Loucy (cell line): Measurements from ENCODE around the gene SHISAL1.

ENCODE experiments used
- H2AFZ ChIP-seq: fragments of 200-600 bp; sonication (generic); 2 replicates; pipeline ENCODE4 v1.6.0; 2016; ENCODE audit warnings: antibody characterized with exemption, mild to moderate bottlenecking, low read length, moderate library complexity
- H3F3A ChIP-seq: fragments of 200-600 bp; 2 replicates; pipeline ENCODE4 v1.6.0; 2016; ENCODE audit warnings: antibody characterized with exemption, low read depth, mild to moderate bottlenecking
- H3K27me3 ChIP-seq: fragments of 200-600 bp; sonication (generic); 2 replicates; pipeline ENCODE4 v1.6.1; 2014; ENCODE audit warnings: low read length, mild to moderate bottlenecking; ENCODE audit not compliant: insufficient read depth, poor library complexity, severe bottlenecking
- H3K36me3 ChIP-seq: fragments of 200-600 bp; sonication (generic); 2 replicates; pipeline ENCODE4 v1.6.1; 2016; ENCODE audit warnings: low read length; ENCODE audit not compliant: insufficient read depth
- H3K4me1 ChIP-seq: fragments of 200-600 bp; sonication (generic); 2 replicates; pipeline ENCODE4 v1.5.1; 2014; ENCODE audit warnings: low read length, mild to moderate bottlenecking; ENCODE audit not compliant: insufficient read depth, poor library complexity, severe bottlenecking
- H3K4me2 ChIP-seq: fragments of 200-600 bp; sonication (generic); 2 replicates; pipeline ENCODE4 v1.6.0; 2014; ENCODE audit warnings: antibody characterized with exemption, low read length, low read depth, mild to moderate bottlenecking; ENCODE audit not compliant: poor library complexity, severe bottlenecking
- H3K4me3 ChIP-seq: fragments of 200-600 bp; sonication (generic); 2 replicates; pipeline ENCODE4 v1.5.1; 2014; ENCODE audit warnings: low read length, mild to moderate bottlenecking, mixed read lengths; ENCODE audit not compliant: poor library complexity, severe bottlenecking
- H3K79me2 ChIP-seq: fragments of 200-600 bp; sonication (generic); 2 replicates; pipeline ENCODE4 v1.6.1; 2014; ENCODE audit warnings: low read length; ENCODE audit not compliant: insufficient read depth
- H3K9ac ChIP-seq: fragments of 200-600 bp; sonication (generic); 2 replicates; pipeline ENCODE4 v1.6.0; 2014; ENCODE audit warnings: mild to moderate bottlenecking, low read depth, low read length, moderate library complexity; ENCODE audit not compliant: poor library complexity, severe bottlenecking
- H3K9me2 ChIP-seq: fragments of 200-600 bp; sonication (generic); replicated peaks from 2 replicates; pipeline ENCODE4 v1.6.1; 2016; ENCODE audit warnings: low read depth, low read length, mixed read lengths
- H3K9me3 ChIP-seq: fragments of 200-600 bp; sonication (generic); 2 replicates; pipeline ENCODE4 v1.6.1; 2014; ENCODE audit warnings: mild to moderate bottlenecking, antibody characterized with exemption, low read length, low read depth; ENCODE audit not compliant: insufficient read depth
- H4K20me1 ChIP-seq: fragments of 200-600 bp; sonication (generic); 2 replicates; pipeline ENCODE4 v1.6.0; 2014; ENCODE audit warnings: antibody characterized with exemption, low read length, mild to moderate bottlenecking; ENCODE audit not compliant: insufficient read depth, poor library complexity, severe bottlenecking
- EZH2phosphoT487 ChIP-seq: fragments of 200-600 bp; IDR thresholded peaks from 2 replicates; pipeline ENCODE4 v1.6.1; 2018; ENCODE audit warnings: antibody characterized with exemption, mild to moderate bottlenecking, moderate library complexity, borderline replicate concordance
- TF ChIP-seq, protein P1 (sequence below): fragments of 200-600 bp; sonication (generic); conservative IDR thresholded peaks from 2 replicates; pipeline ENCODE4 v1.5.1; 2014; ENCODE audit warnings: mild to moderate bottlenecking, antibody characterized with exemption, low read length

Gene SHISAL1

DNA sequence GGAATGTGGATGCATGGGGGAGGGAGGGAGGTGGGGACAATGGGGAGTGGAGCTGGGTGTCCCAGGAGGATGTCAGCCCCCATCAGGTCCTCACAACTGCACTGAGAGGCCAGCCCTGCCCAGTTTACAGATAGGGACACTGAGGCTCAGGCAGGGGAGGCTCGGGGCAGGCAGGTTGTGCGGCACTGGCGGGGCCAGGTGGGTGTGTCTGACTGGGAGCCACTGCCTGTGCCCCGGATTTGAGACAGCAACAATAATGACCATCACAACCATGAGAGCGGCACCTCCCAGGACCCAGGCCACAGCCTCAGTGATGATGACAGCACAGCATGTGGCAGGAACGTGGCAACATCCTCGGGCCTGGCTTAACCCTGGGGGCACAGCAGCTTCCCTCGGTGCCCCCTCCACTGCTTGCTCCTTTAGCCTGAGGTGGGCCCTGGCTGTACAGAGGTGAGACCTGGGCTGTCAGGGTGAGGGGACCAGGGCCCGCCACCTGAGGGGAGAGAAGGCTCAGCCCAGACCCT, 32.0 kb downstream of the SHISAL1 start:
- no peak overlapping the region for H3K4me3 ChIP-seq
- H4K20me1 ChIP-seq: no peaks in the 10 kb centered on the region
- H3K79me2 ChIP-seq: no peaks in the 10 kb centered on the region
- H3K4me2 ChIP-seq: no peak overlapping the region
- no peak overlapping the region for H3K9ac ChIP-seq
- no peak overlapping the region for H2AFZ ChIP-seq
- H3K9me3 ChIP-seq: no peaks in the 10 kb centered on the region
- H3F3A ChIP-seq: no peaks in the 10 kb centered on the region
- no peaks in the 10 kb centered on the region for H3K4me1 ChIP-seq
- no peaks in the 10 kb centered on the region for H3K27me3 ChIP-seq
- TF ChIP-seq, protein P1, sequence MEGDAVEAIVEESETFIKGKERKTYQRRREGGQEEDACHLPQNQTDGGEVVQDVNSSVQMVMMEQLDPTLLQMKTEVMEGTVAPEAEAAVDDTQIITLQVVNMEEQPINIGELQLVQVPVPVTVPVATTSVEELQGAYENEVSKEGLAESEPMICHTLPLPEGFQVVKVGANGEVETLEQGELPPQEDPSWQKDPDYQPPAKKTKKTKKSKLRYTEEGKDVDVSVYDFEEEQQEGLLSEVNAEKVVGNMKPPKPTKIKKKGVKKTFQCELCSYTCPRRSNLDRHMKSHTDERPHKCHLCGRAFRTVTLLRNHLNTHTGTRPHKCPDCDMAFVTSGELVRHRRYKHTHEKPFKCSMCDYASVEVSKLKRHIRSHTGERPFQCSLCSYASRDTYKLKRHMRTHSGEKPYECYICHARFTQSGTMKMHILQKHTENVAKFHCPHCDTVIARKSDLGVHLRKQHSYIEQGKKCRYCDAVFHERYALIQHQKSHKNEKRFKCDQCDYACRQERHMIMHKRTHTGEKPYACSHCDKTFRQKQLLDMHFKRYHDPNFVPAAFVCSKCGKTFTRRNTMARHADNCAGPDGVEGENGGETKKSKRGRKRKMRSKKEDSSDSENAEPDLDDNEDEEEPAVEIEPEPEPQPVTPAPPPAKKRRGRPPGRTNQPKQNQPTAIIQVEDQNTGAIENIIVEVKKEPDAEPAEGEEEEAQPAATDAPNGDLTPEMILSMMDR: no peak
- no peak for TF ChIP-seq EZH2phosphoT487
- no peaks in the 10 kb centered on the region for H3K36me3 ChIP-seq
- H3K9me2 ChIP-seq: no peaks in the 10 kb centered on the region

- Histone ChIP-seq H4K20me1 (no peaks in the 10 kb centered on the region), H3K9me3 (no peaks in the 10 kb centered on the region), H3K4me3 (no peak overlapping the region), H3K9ac (no peak overlapping the region), H3K79me2 (no peaks in the 10 kb centered on the region), H3K36me3 (no peaks in the 10 kb centered on the region), H3K4me2 (no peak overlapping the region), H3F3A (no peaks in the 10 kb centered on the region), H3K9me2 (no peaks in the 10 kb centered on the region), H3K27me3 (no peaks in the 10 kb centered on the region), H2AFZ (no peak overlapping the region), H3K4me1 (no peaks in the 10 kb centered on the region)
- TF ChIP-seq, protein P1: no peak
- TF ChIP-seq EZH2phosphoT487: no peak
These were observed 33.7 kb downstream of the SHISAL1 start for GRCh38 chr22:44279069-44279360.

- Histone ChIP-seq H4K20me1 (no peaks in the 10 kb centered on the region), H3K36me3 (no peaks in the 10 kb centered on the region), H3K27me3 (no peaks in the 10 kb centered on the region), H2AFZ (no peak overlapping the region), H3K9me3 (no peaks in the 10 kb centered on the region), H3K4me2 (no peak overlapping the region), H3F3A (no peaks in the 10 kb centered on the region), H3K9ac (no peak overlapping the region), H3K79me2 (no peaks in the 10 kb centered on the region), H3K9me2 (no peaks in the 10 kb centered on the region), H3K4me1 (no peaks in the 10 kb centered on the region), H3K4me3 (no peak overlapping the region)
- TF ChIP-seq, protein P1: no peak
- TF ChIP-seq EZH2phosphoT487: no peak
These were observed 34.3 kb downstream of the SHISAL1 start for GRCh38 chr22:44278243-44279068.
